Lung (tissue), 12 donors: ENCODE measurements around the gene HDAC8. TPM values are rescaled to one million over a fixed set of nuclear protein-coding genes. Genes with fewer than 3 reads are reported as not detected.

Experiments used
- ATAC-seq: fragments of 200-7000 bp; cut with Tn5 transposase; one replicate; pipeline ENCODE4 v1.9.1; 2020; ENCODE audit warnings: moderate number of reproducible peaks; ENCODE audit not compliant: insufficient read depth, low FRiP score
- DNase-seq, 3 donors: peaks; one replicate each; pipeline ENCODE4 v3.0.0-alpha.2; 2013 to 2017
- H3K27ac ChIP-seq, 2 donors: one replicate each; pipeline ENCODE4 v1.5.1; 2013; ENCODE audit warnings: mild to moderate bottlenecking in 2 of 2, moderate library complexity in 2 of 2, control low read depth in 1 of 2, inconsistent platforms in 1 of 2, low read depth in 1 of 2, low read length in 1 of 2
- H3K27me3 ChIP-seq, 3 donors: one replicate each; pipeline ENCODE4 v1.5.1; 2013; ENCODE audit warnings: low read length in 2 of 3; ENCODE audit not compliant: control insufficient read depth in 3 of 3, insufficient read depth in 3 of 3
- H3K36me3 ChIP-seq, 4 donors: one replicate each; pipeline ENCODE4 v1.5.1; 2013; ENCODE audit warnings: low read length in 4 of 4, mild to moderate bottlenecking in 1 of 4, moderate library complexity in 1 of 4; ENCODE audit not compliant: control insufficient read depth in 4 of 4, insufficient read depth in 4 of 4
- H3K4me1 ChIP-seq, 5 donors: one replicate each; pipeline ENCODE4 v1.5.1; 2013; ENCODE audit warnings: low read length in 5 of 5, mild to moderate bottlenecking in 2 of 5, moderate library complexity in 1 of 5; ENCODE audit not compliant: control insufficient read depth in 5 of 5, insufficient read depth in 5 of 5
- H3K4me3 ChIP-seq: one replicate; pipeline ENCODE4 v1.5.1; 2013; ENCODE audit warnings: mild to moderate bottlenecking, control low read depth, moderate library complexity
- H3K9ac ChIP-seq, 2 donors: one replicate each; pipeline ENCODE4 v1.5.1; 2013; ENCODE audit warnings: low read length in 2 of 2, control low read depth in 1 of 2; ENCODE audit not compliant: insufficient read depth in 1 of 2
- H3K9me3 ChIP-seq, 4 donors: one replicate each; pipeline ENCODE4 v1.5.1; 2013; ENCODE audit warnings: low read length in 3 of 4, mild to moderate bottlenecking in 1 of 4, moderate library complexity in 1 of 4; ENCODE audit not compliant: control insufficient read depth in 4 of 4, insufficient read depth in 3 of 4
- CTCF ChIP-seq: IDR thresholded peaks from 2 replicates; pipeline ENCODE4 v1.5.1; 2012; ENCODE audit warnings: mild to moderate bottlenecking; ENCODE audit errors: control extremely low read depth, extremely low read depth
- WGBS, 2 donors: extraction: QIAGEN DNeasy Blood & Tissue Kit; methylation state at CpG; one replicate each; pipeline ENCODE4 v1.1.7; 2013; 5-methylcytosine and 5-hydroxymethylcytosine counted together
- polyA plus RNA-seq, 2 donors: library from polyadenylated mRNA; stranded (reverse); fragments of 200-250 nt; gene quantifications; one replicate each; pipeline ENCODE4 v1.2.1, GENCODE V29; 2013
- total RNA-seq, 2 donors: library from RNA; depleted of rRNA in 1 of 2; stranded (reverse); fragments of >200 nt in 1 of 2; gene quantifications; one replicate each; pipeline ENCODE4 v1.2.1, GENCODE V29; 2014 to 2021
- donor health status: control.
- donor health status: control.
- donor health status: Bipolar disorder and iron deficiency.
- donor health status: healthy.
- donor health status: DM: yes; HTN: yes; CAD: no.

HDAC8 gene
- total and polyA plus RNA-seq, 4 donors, result 17.4 to 60.6 (median 38.5) TPM

GRCh38 chrX:72399816-72400215 lies 172.8 kb downstream of the HDAC8 start:
- no peak for TF ChIP-seq CTCF

GRCh38 chrX:72396117-72396516 lies 176.5 kb downstream of the HDAC8 start:
- Histone ChIP-seq H3K4me3 (no peak overlapping the region), H3K4me1 (peaks cover 0 to 11% (median 0%) of the 10 kb centered on the region in 5 donors), H3K9me3 (no peaks in the 10 kb centered on the region), H3K36me3 (no peaks in the 10 kb centered on the region), H3K9ac (no peak overlapping the region), H3K27ac (no peak overlapping the region), H3K27me3 (peaks cover 0 to 20% (median 10%) of the 10 kb centered on the region in 3 donors)
- WGBS, 2 donors, result 37 to 42% methylated on average over 1 of the region's 1 CpG
- ATAC-seq (no peak), DNase-seq (no peak)
- no peak for TF ChIP-seq CTCF

More at GRCh38 chrX:72399816-72400215, 172.8 kb downstream of the HDAC8 start:
- Histone ChIP-seq H3K36me3 (no peaks in the 10 kb centered on the region), H3K9me3 (no peaks in the 10 kb centered on the region), H3K4me1 (peaks cover 0 to 11% (median 0%) of the 10 kb centered on the region in 5 donors), H3K27me3 (peaks cover 0 to 14% (median 2%) of the 10 kb centered on the region in 3 donors), H3K9ac (no peak overlapping the region), H3K27ac (no peak overlapping the region), H3K4me3 (no peak overlapping the region)
- DNase-seq (no peak), ATAC-seq (no peak)

- WGBS, 2 donors, result 0 to 27% methylated on average over 1 of the region's 1 CpG
- Histone ChIP-seq H3K36me3 (no peaks in the 10 kb centered on the region), H3K9me3 (no peaks in the 10 kb centered on the region), H3K27me3 (peaks cover 0 to 20% (median 12%) of the 10 kb centered on the region in 3 donors), H3K9ac (no peak overlapping the region), H3K4me1 (peaks cover 0 to 11% (median 0%) of the 10 kb centered on the region in 5 donors), H3K27ac (no peak overlapping the region), H3K4me3 (no peak overlapping the region)
- peak; percentile 33 for ATAC-seq
- peak in 1 of 3 donors; percentile 55 for DNase-seq
- no peak for TF ChIP-seq CTCF
Measured at GRCh38 chrX:72395237-72395636, 177.4 kb downstream of the HDAC8 start.

- Histone ChIP-seq H3K9me3 (no peaks in the 10 kb centered on the region), H3K9ac (no peak overlapping the region), H3K27ac (no peak overlapping the region), H3K4me1 (peaks cover 0 to 11% (median 0%) of the 10 kb centered on the region in 5 donors), H3K27me3 (peaks cover 0 to 20% (median 14%) of the 10 kb centered on the region in 3 donors), H3K36me3 (no peaks in the 10 kb centered on the region), H3K4me3 (no peak overlapping the region)
- DNase-seq (peak in 2 of 3 donors; percentile 23 to 39), ATAC-seq (no peak)
- TF ChIP-seq CTCF, result no peak
- 49 to 67% methylated on average over 8 of the region's 8 CpGs for WGBS, 2 donors
Measured at GRCh38 chrX:72394518-72395170, 178.0 kb downstream of the HDAC8 start.
